HepG2 (cell line): ENCODE data around the gene NDUFA8. TPM values are rescaled to one million over a fixed set of nuclear protein-coding genes. Genes with fewer than 3 reads are reported as not detected.

Source experiments
- ATAC-seq: fragments of 200-7000 bp; cut with Tn5 transposase; 3 replicates; pipeline ENCODE4 v1.9.1; 2020; ENCODE audit warnings: mild to moderate bottlenecking, moderate library complexity
- BruUV-seq: library from RNA; stranded (reverse); fragments of 400-500 nt; replicated peaks from 2 replicates; lab custom pipeline; 2021; lab: Mats Ljungman, UMichigan
- CTCF ChIA-PET: fragments of 300-600 bp; formaldehyde crosslinking; extraction: SDS; loops from one replicate; lab custom pipeline; 2021; ENCODE audit warnings: low total read pairs, inconsistent platforms, low intra/inter-chr PET ratio; lab: Yijun Ruan, JAX
- POLR2A ChIA-PET: fragments of 350-600 bp; sonication (Branson Sonifier 250); formaldehyde crosslinking; loops from one replicate; lab custom pipeline; 2020; ENCODE audit warnings: antibody characterized with exemption, inconsistent platforms; lab: Yijun Ruan, JAX
- DNase-seq: peaks from one replicate; pipeline ENCODE4 v3.0.0-alpha.2; 2015; ENCODE audit warnings: low spot score
- FAIRE-seq: peaks from 3 replicates; lab custom pipeline; 2011; peaks lifted over from hg19 to GRCh38; lab: Jason Lieb, UNC
- H2AFZ ChIP-seq: one replicate; pipeline ENCODE4 v1.6.1; 2011; ENCODE audit warnings: low read length, inconsistent platforms
- H3K27ac ChIP-seq: fragments of 300-600 bp; 3 replicates; pipeline ENCODE4 v1.8.0; 2011; ENCODE audit warnings: mixed run types, mild to moderate bottlenecking, mixed read lengths, low read length, inconsistent platforms; ENCODE audit not compliant: insufficient read depth; ENCODE audit errors: extremely low read length
- H3K27me3 ChIP-seq, 2 experiments: fragments of 200-600 bp in 1 of 2; 2 replicates in 1 of 2; 3 replicates in 1 of 2; pipeline versions ENCODE4 v1.6.0 to v1.8.0; 2011; ENCODE audit warnings: low read length in 2 of 2, mild to moderate bottlenecking in 2 of 2, moderate library complexity in 2 of 2, inconsistent platforms in 1 of 2; ENCODE audit not compliant: insufficient read depth in 2 of 2, control insufficient read depth in 1 of 2
- H3K36me3 ChIP-seq, 2 experiments: fragments of 200-600 bp in 1 of 2; replicated peaks in 1 of 2; 2 replicates in 1 of 2; 3 replicates in 1 of 2; pipeline versions ENCODE4 v1.5.1 to v1.8.0; 2011; ENCODE audit warnings: low read length in 2 of 2, inconsistent platforms in 1 of 2; ENCODE audit not compliant: insufficient read depth in 2 of 2, control insufficient read depth in 1 of 2
- H3K4me1 ChIP-seq: 2 replicates; pipeline ENCODE4 v1.5.1; 2012; ENCODE audit warnings: low read length, inconsistent platforms; ENCODE audit not compliant: insufficient read depth
- H3K4me2 ChIP-seq: 2 replicates; pipeline ENCODE4 v1.6.0; 2011; ENCODE audit warnings: low read depth, low read length, inconsistent platforms
- H3K4me3 ChIP-seq, 3 experiments: fragments of 200-600 bp in 1 of 3; sonication (generic), shearing (Covaris generic) in 1 of 3; replicated peaks in 1 of 3; 2 replicates each; pipeline ENCODE4 v1.5.1; 2011 to 2016; ENCODE audit warnings: low read length in 3 of 3, inconsistent platforms in 2 of 3, low read depth in 2 of 3, mild to moderate bottlenecking in 2 of 3, control low read depth in 1 of 3, mixed read lengths in 1 of 3; ENCODE audit not compliant: insufficient read depth in 1 of 3
- H3K79me2 ChIP-seq: one replicate; pipeline ENCODE4 v1.6.1; 2011; ENCODE audit warnings: low read length, inconsistent platforms; ENCODE audit not compliant: insufficient read depth
- H3K9ac ChIP-seq: 2 replicates; pipeline ENCODE4 v1.6.0; 2011; ENCODE audit warnings: mild to moderate bottlenecking, low read depth, low read length, inconsistent platforms; ENCODE audit not compliant: insufficient read depth
- H3K9me3 ChIP-seq: 2 replicates; pipeline ENCODE4 v1.5.1; 2012; ENCODE audit warnings: mild to moderate bottlenecking, low read length
- H4K20me1 ChIP-seq: 2 replicates; pipeline ENCODE4 v1.6.0; 2011; ENCODE audit warnings: inconsistent platforms, mild to moderate bottlenecking, low read length, moderate library complexity; ENCODE audit not compliant: insufficient read depth
- HOXA3 ChIP-seq: sonication (generic); formaldehyde crosslinking; IDR thresholded peaks from 2 replicates; pipeline ENCODE4 v1.5.0; 2020; ENCODE audit warnings: missing genetic modification reagents
- MED1 ChIP-seq: sonication (generic); formaldehyde crosslinking; IDR thresholded peaks from 2 replicates; pipeline ENCODE4 v1.4.0; 2020; ENCODE audit warnings: missing genetic modification reagents
- MYC ChIP-seq: sonication (generic); formaldehyde crosslinking; IDR thresholded peaks from 2 replicates; pipeline ENCODE4 v1.9.0; 2021; ENCODE audit warnings: missing genetic modification reagents, borderline replicate concordance
- POGZ ChIP-seq: sonication (generic); formaldehyde crosslinking; IDR thresholded peaks from 2 replicates; pipeline ENCODE4 v1.4.0; 2020; ENCODE audit warnings: mild to moderate bottlenecking, missing genetic modification reagents
- SAP130 ChIP-seq: IDR thresholded peaks from 2 replicates; pipeline ENCODE4 v1.6.1; 2016; ENCODE audit warnings: low read depth
- SIN3A ChIP-seq: IDR thresholded peaks from 2 replicates; pipeline ENCODE4 v1.6.1; 2011; ENCODE audit warnings: low read depth, mild to moderate bottlenecking, control low read depth, low read length, borderline replicate concordance
- SNAI1 ChIP-seq: sonication (generic); formaldehyde crosslinking; IDR thresholded peaks from 2 replicates; pipeline ENCODE4 v1.5.0; 2020; ENCODE audit warnings: mild to moderate bottlenecking, missing genetic modification reagents, borderline replicate concordance
- SRSF1 ChIP-seq: fragments of 200-400 bp; formaldehyde crosslinking; optimal IDR thresholded peaks from 2 replicates; pipeline ENCODE3; 2017; ENCODE audit warnings: mild to moderate bottlenecking, low read depth, low read length, moderate library complexity
- ZMYM4 ChIP-seq: sonication (generic); formaldehyde crosslinking; IDR thresholded peaks from 2 replicates; pipeline ENCODE4 v1.8.1; 2023; ENCODE audit warnings: mild to moderate bottlenecking, missing genetic modification reagents
- ZNF572 ChIP-seq: sonication (generic); formaldehyde crosslinking; IDR thresholded peaks from 2 replicates; pipeline ENCODE4 v1.5.1; 2020; ENCODE audit warnings: mild to moderate bottlenecking, missing genetic modification reagents
- ZNF768 ChIP-seq: sonication (generic); formaldehyde crosslinking; IDR thresholded peaks from 2 replicates; pipeline ENCODE4 v1.4.0; 2020; ENCODE audit warnings: missing genetic modification reagents
- WGBS: methylation state at CpG from one replicate; pipeline ENCODE4 v1.1.6; 2017; ENCODE audit warnings: low lambda C conversion rate; 5-methylcytosine and 5-hydroxymethylcytosine counted together
- in situ Hi-C: cut with HindIII; loops from 2 replicates; pipeline ENCODE4 v1.10.0; 2017; ENCODE audit warnings: low pct_unique_long_range_greater_than_20kb; ENCODE audit not compliant: extremely low pct_ligation_motif_present
- intact Hi-C: fragments of 100-400 bp; cut with micrococcal nuclease; formaldehyde crosslinking; loops from one replicate; pipeline ENCODE4 v1.10.0; 2022; ENCODE audit not compliant: unreplicated experiment
- polyA plus RNA-seq, 8 experiments: library from polyadenylated mRNA; depleted of rRNA in 3 of 8; stranded (reverse) in 7 of 8; unstranded in 1 of 8; fragments of >200 nt; fragmentation: Illumina TruSeq in 4 of 8; extraction: Trizol in 4 of 8; gene quantifications; 2 replicates each; pipeline versions ENCODE4 v1.2.1 to v1.2.3, GENCODE V29; 2011 to 2016; ENCODE audit warnings: low read depth in 4 of 8, missing spikeins in 1 of 8, mixed read lengths in 1 of 8; ENCODE audit not compliant: insufficient read depth in 1 of 8
- total RNA-seq, 5 experiments: library from RNA; depleted of rRNA; stranded (reverse); fragments of >200 nt; fragmentation: Illumina TruSeq; extraction: Trizol; gene quantifications; 2 replicates each; pipeline ENCODE4 v1.2.3, GENCODE V29; 2016; ENCODE audit warnings: low read depth in 1 of 5
- TF ChIP-seq, protein P1 (sequence below): sonication (generic); IDR thresholded peaks from 2 replicates; pipeline ENCODE4 v1.6.1; 2016; ENCODE audit warnings: low read depth, borderline replicate concordance

Gene NDUFA8
- total and polyA plus RNA-seq, 2 of the 13 experiments (the other 11 are each of a cell fraction or from before 2014, with no cell fraction given) = 68.6 to 71.7 TPM

DNA sequence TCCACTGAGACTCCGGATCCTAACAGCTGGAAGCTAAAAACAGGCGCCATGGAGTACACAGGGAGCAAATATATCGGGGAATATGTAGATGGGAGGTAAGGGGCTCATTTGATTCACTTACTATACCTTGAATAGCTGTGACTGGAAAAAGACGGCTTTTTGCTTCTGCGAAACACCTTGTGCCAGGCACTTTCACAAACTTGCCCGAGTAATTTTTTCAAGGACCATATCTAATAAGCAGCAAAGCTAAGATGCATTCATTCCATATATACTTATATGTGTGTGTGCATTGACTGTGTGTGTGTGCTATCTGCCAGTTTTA, 307 bp upstream of the NDUFA8 start:
- Histone ChIP-seq H3K4me3 (peak overlapping the region in 2 of 3 experiments; percentile 75 to 85; a peak in 3 of 6 replicates), H3K4me2 (peak overlapping the region; percentile 71), H3K27ac (no peak overlapping the region), H2AFZ (no peak overlapping the region), H3K27me3 (no peaks in the 10 kb centered on the region; a peak in 1 of 5 replicates), H3K4me1 (peaks cover 36% of the 10 kb centered on the region), H3K36me3 (no peaks in the 10 kb centered on the region), H3K79me2 (peaks cover 35% of the 10 kb centered on the region), H3K9ac (no peak overlapping the region), H4K20me1 (0 out of 2 replicates have a peak, but pooled peaks cover 3% of the 10 kb centered on the region), H3K9me3 (no peaks in the 10 kb centered on the region)
- intact Hi-C loops = no loop called here
- DNase-seq = no peak
- 20% methylated on average over 6 of the region's 6 CpGs for WGBS
- in situ Hi-C loops = no loop called here
- no peak for ATAC-seq
- POLR2A ChIA-PET = interaction anchor here (0.8 to 1.0 kb wide), 2 partner anchors 19 to 28 kb away, joined by 3 read pairs; no protein-coding TSS in a partner anchor
- TF ChIP-seq POGZ (CRISPR knock-in tag) = no peak; the same call in 1 of the 2 replicates
- TF ChIP-seq ZMYM4 (CRISPR knock-in tag) = 0 out of 2 replicates have a peak, but pooled peaks have one; percentile 1
- TF ChIP-seq SAP130 (CRISPR knock-in tag) = peak; percentile 52; the same call in 1 of the 2 replicates
- TF ChIP-seq SRSF1 = peak; percentile 12
- TF ChIP-seq MED1 (CRISPR knock-in tag) = no peak
- TF ChIP-seq HOXA3 (CRISPR knock-in tag) = no peak
- no peak for TF ChIP-seq ZNF768
- TF ChIP-seq SIN3A = peak; percentile 83; the same call in 1 of the 2 replicates
- TF ChIP-seq MYC (CRISPR knock-in tag) = 0 out of 2 replicates have a peak, but pooled peaks have one; percentile 4
- 0 out of 2 replicates have a peak, but pooled peaks have one; percentile 3 for TF ChIP-seq SNAI1 (CRISPR knock-in tag)
- TF ChIP-seq, protein P1, sequence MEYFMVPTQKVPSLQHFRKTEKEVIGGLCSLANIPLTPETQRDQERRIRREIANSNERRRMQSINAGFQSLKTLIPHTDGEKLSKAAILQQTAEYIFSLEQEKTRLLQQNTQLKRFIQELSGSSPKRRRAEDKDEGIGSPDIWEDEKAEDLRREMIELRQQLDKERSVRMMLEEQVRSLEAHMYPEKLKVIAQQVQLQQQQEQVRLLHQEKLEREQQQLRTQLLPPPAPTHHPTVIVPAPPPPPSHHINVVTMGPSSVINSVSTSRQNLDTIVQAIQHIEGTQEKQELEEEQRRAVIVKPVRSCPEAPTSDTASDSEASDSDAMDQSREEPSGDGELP = peak; percentile 86
- TF ChIP-seq ZNF572 (CRISPR knock-in tag) = no peak
- CTCF ChIA-PET = no interaction called here
- no TSS peak for BruUV-seq
- no peak for FAIRE-seq
